GM18909 (cell line): Measurements from ENCODE around the gene CNEP1R1.
"Not testable (repeated sequence)": the region's sequence is repeated elsewhere in the genome, so short reads cannot be mapped to it uniquely, and the experiment has no call there.

Experiments used
- ATAC-seq: cut with Tn5 transposase; IDR thresholded peaks from one replicate; pipeline ENCODE4 v1.9.1; 2021; ENCODE audit warnings: mild to moderate bottlenecking; ENCODE audit not compliant: unreplicated experiment, poor library complexity

Gene CNEP1R1

DNA sequence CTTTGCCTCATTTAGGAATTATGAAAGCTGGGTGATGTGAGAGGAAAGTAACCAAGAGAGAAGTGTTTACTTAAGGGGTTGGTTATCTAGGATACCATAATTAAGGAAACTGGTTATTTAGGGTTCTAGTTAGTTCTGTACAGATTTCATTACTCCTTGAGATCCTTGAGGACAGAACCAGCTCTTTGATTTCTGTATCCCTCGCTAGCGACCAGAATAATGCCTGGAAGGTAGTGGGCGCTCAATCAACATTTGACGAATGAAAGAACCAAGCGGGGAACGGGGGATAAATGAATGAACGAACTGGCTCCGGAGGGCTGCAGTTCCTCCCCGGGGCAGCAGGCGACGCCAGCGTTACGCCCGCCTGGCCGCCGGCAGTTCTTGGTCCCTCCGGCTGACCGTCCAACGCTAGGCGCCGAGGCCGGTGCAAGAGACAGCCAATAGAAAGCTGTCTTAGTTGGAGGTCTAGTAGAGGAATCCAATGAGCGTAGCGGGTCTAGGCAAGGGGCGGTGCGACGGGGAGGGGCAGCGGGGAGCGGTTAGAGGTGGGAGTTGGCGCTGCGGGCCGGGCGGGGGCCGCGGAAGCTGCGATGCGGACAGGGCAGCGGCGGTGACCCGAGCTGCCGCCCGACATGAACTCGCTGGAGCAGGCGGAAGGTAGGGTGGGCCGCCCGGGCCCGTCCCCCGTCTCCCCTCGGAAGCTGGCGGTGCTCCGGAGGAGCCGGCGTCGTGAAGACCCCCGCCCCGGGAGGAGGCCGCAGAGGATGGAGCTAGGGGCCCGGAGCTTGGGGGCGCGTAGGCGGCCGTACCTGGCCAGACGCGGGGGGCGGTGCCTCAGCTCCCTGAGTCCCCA lies at the start of gene CNEP1R1:
Gene CNEP1R1 (plus strand): TSS at position 542 of the 853 bp plus-strand sequence. CDS start 91 bp downstream, at position 633.
- peak; percentile 99 for ATAC-seq

DNA sequence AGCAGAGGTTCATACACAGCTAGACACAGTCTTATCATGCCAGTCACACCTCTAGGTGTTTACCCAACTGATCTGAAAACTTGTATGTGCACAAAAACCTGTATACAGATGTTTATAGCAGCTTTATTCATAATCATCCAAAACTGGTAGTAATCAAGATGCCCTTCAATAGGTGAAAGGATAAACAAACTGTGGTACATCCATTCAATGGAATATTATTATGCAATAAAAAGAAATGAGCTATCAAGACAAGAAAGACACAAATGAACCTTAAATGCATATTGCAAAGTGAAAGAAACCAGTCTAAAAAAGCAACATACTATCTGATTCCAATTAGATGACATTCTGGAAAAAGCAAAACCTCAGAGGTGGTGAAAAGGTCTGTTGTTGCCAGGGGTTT lies 47.6 kb upstream of the CNEP1R1 start:
- ATAC-seq = no peak

GRCh38 chr16:49978569-49979326 lies 46.3 kb upstream of the CNEP1R1 start:
- no peak for ATAC-seq

- no peak for ATAC-seq
Observed at GRCh38 chr16:49980166-49980565, 44.9 kb upstream of the CNEP1R1 start.

DNA sequence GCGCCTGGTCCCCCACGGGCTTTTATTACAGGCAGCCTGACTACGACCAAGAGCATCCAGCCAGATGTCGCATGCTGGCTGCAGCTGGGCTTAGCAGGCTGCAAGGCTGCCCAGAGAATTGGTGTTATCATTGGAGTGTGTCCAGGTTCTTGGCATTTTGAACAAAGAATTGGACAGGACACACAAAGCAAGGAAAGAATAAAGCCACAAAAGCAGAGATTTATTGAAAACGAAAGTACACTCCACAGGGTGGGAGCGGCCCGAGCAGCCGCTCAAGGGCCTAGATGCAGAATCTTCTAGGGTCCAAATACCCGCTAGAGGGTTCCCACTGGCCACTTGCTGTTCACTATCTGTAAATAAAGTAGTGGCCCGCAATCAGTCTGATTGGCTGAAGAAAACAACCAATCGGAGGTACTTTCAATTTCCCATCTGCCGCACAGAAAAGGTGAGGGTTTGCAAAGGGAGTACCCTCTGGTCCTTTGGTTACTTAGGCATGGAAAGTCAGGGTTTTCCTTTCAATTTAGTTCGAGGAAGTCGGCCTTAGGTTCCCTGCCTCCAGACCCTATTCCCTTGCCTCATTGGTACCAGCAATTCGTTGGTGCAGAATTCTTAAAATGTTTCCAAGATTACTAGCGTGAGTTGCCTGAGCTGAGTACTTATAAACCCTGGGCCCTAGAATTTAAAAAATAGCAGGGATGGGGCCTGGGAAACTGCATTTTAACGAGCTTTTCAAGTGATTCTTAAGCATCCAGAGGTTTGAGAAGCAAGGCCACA lies 38.5 kb upstream of the CNEP1R1 start:
- ATAC-seq = no peak

DNA sequence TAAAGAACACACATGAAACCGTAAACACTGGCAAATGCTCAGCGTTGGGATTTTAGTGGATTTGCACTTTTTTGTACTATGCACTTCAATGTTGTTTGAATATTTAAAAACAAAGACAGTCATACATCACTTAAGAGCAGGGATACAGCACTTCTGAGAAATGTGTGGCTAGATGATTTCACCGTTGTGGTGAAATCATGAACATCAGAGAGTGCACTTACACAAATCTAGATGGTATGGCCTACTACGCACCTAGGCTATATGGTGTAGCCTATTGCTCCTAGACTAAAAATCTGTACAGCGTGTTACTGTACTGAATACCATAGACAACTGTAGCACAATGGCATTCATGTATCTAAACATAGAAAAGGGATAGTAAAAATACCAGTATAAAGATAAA lies 37.6 kb upstream of the CNEP1R1 start:
- no peak for ATAC-seq

DNA sequence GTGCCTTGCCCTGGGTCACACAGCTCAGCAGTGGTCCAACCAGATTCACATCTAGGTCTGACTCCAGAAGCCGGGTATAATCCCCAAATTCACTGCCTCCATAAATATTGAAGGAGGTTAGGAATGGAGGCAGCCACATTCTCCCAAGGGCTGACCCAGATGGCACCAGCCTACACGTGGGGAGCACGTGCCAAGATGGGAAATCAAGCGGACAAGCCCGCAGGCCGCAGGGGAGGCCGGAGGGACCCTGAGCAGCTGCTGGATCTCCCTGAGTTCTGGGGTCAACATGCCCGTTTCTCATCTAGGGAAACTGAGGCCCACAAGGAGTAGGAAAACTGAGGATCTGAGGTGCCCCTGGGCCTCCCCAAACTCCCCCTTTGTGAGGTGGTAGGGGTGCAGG lies 32.2 kb upstream of the CNEP1R1 start:
- no peak for ATAC-seq

GRCh38 chr16:49993579-49993978 lies 31.4 kb upstream of the CNEP1R1 start:
- ATAC-seq = no peak

- ATAC-seq = no peak
Observed at GRCh38 chr16:49994006-49994405, 31.0 kb upstream of the CNEP1R1 start.

DNA sequence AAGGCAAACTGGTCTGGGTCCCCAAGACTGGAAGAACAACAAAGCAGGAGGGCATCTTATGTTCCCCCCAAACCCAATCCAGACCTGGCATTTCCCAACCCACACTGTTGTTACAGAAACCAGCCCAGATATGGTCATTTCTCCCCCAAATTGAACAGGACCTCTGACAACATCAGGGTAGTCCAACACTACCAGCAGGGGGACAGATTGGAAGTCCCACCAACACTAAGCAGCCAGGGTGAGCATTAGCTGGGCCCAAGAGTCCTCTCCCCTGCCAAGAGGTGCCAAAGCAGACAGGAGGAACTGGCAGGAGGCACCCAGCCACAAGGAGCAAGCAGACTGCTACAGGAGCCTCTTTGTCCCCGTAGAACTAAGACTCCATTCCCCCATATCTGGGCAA lies 29.3 kb upstream of the CNEP1R1 start:
- no peak for ATAC-seq

DNA sequence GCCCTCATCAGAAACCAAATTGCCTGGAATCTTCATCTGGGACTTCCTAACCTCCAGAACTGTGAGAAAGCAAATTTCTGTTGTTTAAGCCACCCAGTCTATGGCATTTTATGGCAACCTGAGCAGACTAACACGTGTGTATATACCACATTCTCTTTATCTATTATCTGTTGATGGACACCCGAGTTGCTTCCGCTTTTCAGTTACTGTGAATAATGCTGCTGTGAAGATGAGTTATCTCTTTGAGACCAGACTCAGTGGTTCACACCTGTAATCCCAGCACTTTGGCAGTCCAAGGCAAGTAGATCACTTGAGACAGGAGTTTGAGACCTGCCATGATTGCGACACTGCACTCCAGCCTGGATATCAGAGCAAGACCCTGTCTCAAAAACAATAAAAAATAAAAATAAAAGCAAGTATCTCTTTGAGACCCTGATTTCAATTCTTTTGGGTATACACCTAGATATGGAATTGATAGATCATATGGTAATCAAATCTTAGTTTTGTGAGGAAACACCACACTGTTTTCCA lies 27.2 kb upstream of the CNEP1R1 start:
- no peak for ATAC-seq

GRCh38 chr16:49998991-49999390 lies 26.0 kb upstream of the CNEP1R1 start:
- no peak for ATAC-seq

- no peak for ATAC-seq
Observed at GRCh38 chr16:50001144-50001543, 23.9 kb upstream of the CNEP1R1 start.

GRCh38 chr16:50002190-50002589 lies 22.8 kb upstream of the CNEP1R1 start:
- ATAC-seq = no peak

DNA sequence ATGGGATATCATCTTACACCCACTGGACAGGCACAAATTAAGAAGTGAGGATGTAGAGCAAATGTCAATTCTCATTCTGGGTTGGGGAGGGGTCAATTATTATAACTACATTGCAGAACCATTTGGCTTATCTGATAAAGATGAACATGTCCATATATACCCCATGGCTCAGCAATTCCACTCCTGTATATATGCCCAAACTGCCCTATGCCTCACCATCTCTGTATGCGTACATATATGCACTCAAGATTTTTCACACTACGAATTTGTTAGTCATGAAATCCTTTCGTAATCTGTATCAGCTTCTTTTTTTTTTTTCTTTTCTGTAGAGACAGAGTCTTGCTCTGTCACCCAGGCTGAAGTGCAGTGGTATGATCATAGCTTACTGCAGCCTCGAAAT lies 20.8 kb upstream of the CNEP1R1 start:
- ATAC-seq = no peak

DNA sequence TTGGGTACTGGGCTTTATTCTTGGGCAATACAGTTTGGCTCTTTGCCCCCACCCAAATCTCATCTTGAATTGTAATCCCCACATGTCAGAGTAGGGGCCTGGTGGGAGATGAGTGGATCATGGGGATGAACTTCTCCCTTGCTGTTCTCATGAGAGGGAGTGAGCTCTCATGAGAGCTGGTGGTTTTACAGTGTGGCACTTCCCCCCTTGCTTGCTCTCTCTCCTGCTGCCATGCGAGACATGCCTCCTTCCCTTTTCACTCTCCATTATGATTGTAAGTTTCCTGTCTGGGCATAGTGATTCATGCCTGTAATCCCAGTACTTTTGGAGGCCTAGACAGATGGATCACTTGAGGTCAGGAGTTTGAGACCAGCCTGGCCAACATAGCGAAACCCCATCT lies 18.1 kb upstream of the CNEP1R1 start:
- ATAC-seq = no peak

DNA sequence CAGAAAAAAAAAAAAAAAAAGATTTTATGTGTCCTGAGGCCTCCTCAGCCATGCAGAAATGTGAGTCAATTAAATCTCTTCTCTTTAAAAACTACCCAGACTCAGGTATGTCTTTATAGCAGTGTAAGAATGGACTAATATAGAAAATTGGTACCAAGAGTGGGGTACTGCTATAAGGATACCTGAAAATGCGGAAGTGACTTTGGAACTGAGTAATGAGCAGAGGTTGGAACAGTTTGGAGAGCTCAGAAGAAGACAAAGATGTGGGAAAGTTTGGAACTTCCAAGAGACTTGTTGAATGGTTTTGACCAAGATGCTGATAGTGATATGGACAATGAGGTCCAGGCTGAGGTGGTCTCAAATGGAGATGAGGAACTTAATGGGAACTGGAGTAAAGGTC lies 17.3 kb upstream of the CNEP1R1 start:
- no peak for ATAC-seq

GRCh38 chr16:50010212-50010611 lies 14.8 kb upstream of the CNEP1R1 start:
- ATAC-seq = no peak

GRCh38 chr16:50011707-50012106 lies 13.3 kb upstream of the CNEP1R1 start:
- ATAC-seq = no peak

- no peak for ATAC-seq
Observed at GRCh38 chr16:50012182-50012581, 12.8 kb upstream of the CNEP1R1 start.

GRCh38 chr16:50014211-50014610 lies 10.8 kb upstream of the CNEP1R1 start:
- not testable (repeated sequence) for ATAC-seq
